ENCODE results near the gene MSRB3. TPM values are rescaled to one million over a fixed set of nuclear protein-coding genes. Genes with fewer than 3 reads are reported as not detected.

Gene MSRB3
- total RNA-seq, 1 experiment from 2014 or later = 1.1 TPM

DNA sequence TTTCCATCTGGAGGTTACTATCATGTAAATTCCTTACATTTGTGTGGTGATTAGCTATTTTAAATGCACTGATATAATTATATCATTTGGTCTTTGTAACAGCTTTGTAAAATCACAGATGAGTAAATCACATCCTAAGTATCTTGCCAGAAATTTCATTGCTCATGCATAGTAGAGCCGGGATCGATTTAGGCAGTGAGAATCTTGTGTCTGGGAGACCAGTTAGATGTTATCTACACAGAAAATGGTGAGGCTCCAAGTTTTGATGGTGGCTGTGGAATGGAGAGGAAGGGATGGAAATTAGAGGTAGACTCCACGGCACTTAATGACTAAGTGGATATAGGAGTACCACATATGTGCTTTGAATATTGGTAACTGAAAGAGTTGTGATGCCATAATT lies 156.3 kb downstream of the MSRB3 start:
- Histone ChIP-seq H2BK12ac (ENCODE audit: insufficient read length, low read depth, low read length) (no peak overlapping the region), H3K18ac (ENCODE audit: insufficient read length, low read depth, low read length) (no peak overlapping the region), H2BK120ac (ENCODE audit: low read depth, low read length, poor library complexity, severe bottlenecking) (no peak overlapping the region), H2BK5ac (ENCODE audit: insufficient read length, low read length) (no peak overlapping the region), H3K56ac (ENCODE audit: insufficient read length, low read depth, low read length) (no peak overlapping the region), H4K20me1 (ENCODE audit: control insufficient read depth, insufficient read depth, insufficient read length) (no peaks in the 10 kb centered on the region), H3K4ac (ENCODE audit: low read depth, low read length) (no peak overlapping the region), H4K5ac (ENCODE audit: insufficient read length, low read depth, low read length) (no peak overlapping the region), H3K4me2 (ENCODE audit: insufficient read depth, insufficient read length, low read length) (no peak overlapping the region), H4K8ac (replicated peaks; ENCODE audit: insufficient read length, low read depth, low read length) (no peak overlapping the region), H3T11ph (ENCODE audit: low read length) (no peak overlapping the region), H3K9me3 (ENCODE audit: control insufficient read depth, low read depth, low read length) (no peaks in the 10 kb centered on the region), H2AFZ (ENCODE audit: low read length) (no peak overlapping the region), H2AK5ac (ENCODE audit: insufficient read length, low read length) (no peak overlapping the region), H2BK20ac (ENCODE audit: low read depth, low read length, poor library complexity, severe bottlenecking) (no peak overlapping the region), H4K91ac (ENCODE audit: insufficient read length, low read depth, low read length) (no peak overlapping the region), H3K4me1 (ENCODE audit: insufficient read depth, low read length) (no peaks in the 10 kb centered on the region), H3K9ac (ENCODE audit: extremely low read depth, insufficient read length, low read length) (no peak overlapping the region), H3K27me3 (ENCODE audit: insufficient read depth, low read length) (no peaks in the 10 kb centered on the region), H3K79me2 (ENCODE audit: insufficient read depth, low read length) (no peaks in the 10 kb centered on the region), H3K14ac (ENCODE audit: insufficient read depth, low read length) (no peak overlapping the region), H3K23me2 (ENCODE audit: insufficient read length, low read depth, low read length, poor library complexity, severe bottlenecking) (no peaks in the 10 kb centered on the region), H3K23ac (ENCODE audit: insufficient read length, low read depth, low read length) (no peak overlapping the region), H3K27ac (ENCODE audit: insufficient read length, low read depth, low read length) (no peak overlapping the region), H3K79me1 (ENCODE audit: insufficient read depth, low read depth, low read length, poor library complexity, severe bottlenecking) (no peaks in the 10 kb centered on the region), H2BK15ac (ENCODE audit: low read depth, low read length) (no peak overlapping the region)
- no peak overlapping the region for H3K4me3 Mint-ChIP-seq
- TF ChIP-seq, protein P1, sequence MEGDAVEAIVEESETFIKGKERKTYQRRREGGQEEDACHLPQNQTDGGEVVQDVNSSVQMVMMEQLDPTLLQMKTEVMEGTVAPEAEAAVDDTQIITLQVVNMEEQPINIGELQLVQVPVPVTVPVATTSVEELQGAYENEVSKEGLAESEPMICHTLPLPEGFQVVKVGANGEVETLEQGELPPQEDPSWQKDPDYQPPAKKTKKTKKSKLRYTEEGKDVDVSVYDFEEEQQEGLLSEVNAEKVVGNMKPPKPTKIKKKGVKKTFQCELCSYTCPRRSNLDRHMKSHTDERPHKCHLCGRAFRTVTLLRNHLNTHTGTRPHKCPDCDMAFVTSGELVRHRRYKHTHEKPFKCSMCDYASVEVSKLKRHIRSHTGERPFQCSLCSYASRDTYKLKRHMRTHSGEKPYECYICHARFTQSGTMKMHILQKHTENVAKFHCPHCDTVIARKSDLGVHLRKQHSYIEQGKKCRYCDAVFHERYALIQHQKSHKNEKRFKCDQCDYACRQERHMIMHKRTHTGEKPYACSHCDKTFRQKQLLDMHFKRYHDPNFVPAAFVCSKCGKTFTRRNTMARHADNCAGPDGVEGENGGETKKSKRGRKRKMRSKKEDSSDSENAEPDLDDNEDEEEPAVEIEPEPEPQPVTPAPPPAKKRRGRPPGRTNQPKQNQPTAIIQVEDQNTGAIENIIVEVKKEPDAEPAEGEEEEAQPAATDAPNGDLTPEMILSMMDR (conservative IDR thresholded peaks at IDR 0.05) = no peak
- no peaks in the 10 kb centered on the region for H3K4me1 Mint-ChIP-seq
- H3K36me3 Mint-ChIP-seq (ENCODE audit: insufficient read depth in 1 of 3, low read depth in 3 of 3) = no peaks in the 10 kb centered on the region
- no peaks in the 10 kb centered on the region for H3K27me3 Mint-ChIP-seq (ENCODE audit: low read depth)
- DNase-seq = no peak
- WGBS (ENCODE audit: extremely low coverage, insufficient read length, low lambda C conversion rate) = no CpG with 5 or more reads among the region's 3 CpGs
- no peak overlapping the region for H3K27ac Mint-ChIP-seq
- H3K9me3 Mint-ChIP-seq = peaks cover 0 to 3% of the 10 kb centered on the region in 2 experiments; a peak in 1 of 5 replicates
